Suprapubic skin (tissue), 4 donors: ENCODE measurements around the gene ERMAP. TPM values are rescaled to one million over a fixed set of nuclear protein-coding genes. Genes with fewer than 3 reads are reported as not detected.
"Not testable (repeated sequence)": the region's sequence is repeated elsewhere in the genome, so short reads cannot be mapped to it uniquely, and the experiment has no call there.

Experiments
- DNase-seq, 2 donors: peaks; one replicate each; pipeline ENCODE4 v3.0.0-alpha.2; 2019; ENCODE audit warnings: low spot score in 2 of 2
- H3K27ac ChIP-seq: fragments of 200-600 bp; sonication (generic); one replicate; pipeline ENCODE4 v1.5.1; 2019
- H3K27me3 ChIP-seq: fragments of 200-600 bp; sonication (generic); one replicate; pipeline ENCODE4 v1.5.1; 2019
- H3K36me3 ChIP-seq: fragments of 200-600 bp; sonication (generic); one replicate; pipeline ENCODE4 v1.5.1; 2019
- H3K4me1 ChIP-seq: fragments of 200-600 bp; sonication (generic); one replicate; pipeline ENCODE4 v1.5.1; 2019
- H3K4me3 ChIP-seq: fragments of 200-600 bp; sonication (generic); one replicate; pipeline ENCODE4 v1.5.1; 2019; ENCODE audit warnings: mild to moderate bottlenecking
- H3K9me3 ChIP-seq: fragments of 200-600 bp; sonication (generic); one replicate; pipeline ENCODE4 v1.5.1; 2019
- CTCF ChIP-seq, 2 donors: fragments of 200-600 bp in 1 of 2; fragments of 450-650 bp in 1 of 2; sonication (generic) in 1 of 2; IDR thresholded peaks; one replicate each; pipeline ENCODE4 v1.5.1; 2016 to 2019; ENCODE audit warnings: antibody characterized with exemption in 2 of 2, mild to moderate bottlenecking in 1 of 2, moderate library complexity in 1 of 2
- EP300 ChIP-seq: sonication (generic); formaldehyde crosslinking; IDR thresholded peaks from one replicate; pipeline ENCODE4 v1.6.1; 2017; ENCODE audit warnings: antibody characterized with exemption
- POLR2A ChIP-seq, 2 donors: fragments of 450-650 bp; IDR thresholded peaks; one replicate each; pipeline ENCODE4 v1.6.1; 2017; ENCODE audit warnings: antibody characterized with exemption in 2 of 2, mild to moderate bottlenecking in 2 of 2, moderate library complexity in 2 of 2
- POLR2AphosphoS5 ChIP-seq, 3 donors: sonication (generic); formaldehyde crosslinking; IDR thresholded peaks; one replicate each; pipeline ENCODE4 v1.6.1; 2017; ENCODE audit warnings: antibody characterized with exemption in 3 of 3
- WGBS: methylation state at CpG from one replicate; pipeline ENCODE4 v1.1.5; 2018; 5-methylcytosine and 5-hydroxymethylcytosine counted together
- total RNA-seq, 4 donors: library from RNA; depleted of rRNA; stranded (reverse); fragments of >200 nt; gene quantifications; one replicate each; pipeline ENCODE4 v1.1.0, GENCODE V29; 2016

ERMAP gene
- total RNA-seq, 4 donors from 2014 or later, result 8.9 to 26.2 (median 14.1) TPM

GRCh38 chr1:42849944-42850343 lies 33.0 kb downstream of the ERMAP start:
- DNase-seq, result no peak
- H3K27ac ChIP-seq, result no peak overlapping the region
- no peaks in the 10 kb centered on the region for H3K27me3 ChIP-seq
- H3K36me3 ChIP-seq, result peaks cover 15% of the 10 kb centered on the region
- H3K4me3 ChIP-seq, result no peak overlapping the region
- WGBS, result 94% methylated on average over 5 of the region's 5 CpGs
- no peak for TF ChIP-seq CTCF (IDR thresholded peaks at IDR 0.05)
- TF ChIP-seq POLR2AphosphoS5 (IDR thresholded peaks at IDR 0.05), result no peak
- no peak for TF ChIP-seq POLR2A (IDR thresholded peaks at IDR 0.05)
- no peak for TF ChIP-seq EP300
- H3K9me3 ChIP-seq, result no peaks in the 10 kb centered on the region
- H3K4me1 ChIP-seq, result peaks cover 15% of the 10 kb centered on the region

- no peak for DNase-seq
- H3K4me1 ChIP-seq, result peaks cover 8% of the 10 kb centered on the region
- no peak overlapping the region for H3K27ac ChIP-seq
- H3K27me3 ChIP-seq, result no peaks in the 10 kb centered on the region
- H3K36me3 ChIP-seq, result peaks cover 15% of the 10 kb centered on the region
- WGBS, result 96% methylated on average over 13 of the region's 15 CpGs
- TF ChIP-seq EP300 (no peak), POLR2AphosphoS5 (IDR thresholded peaks at IDR 0.05) (no peak), CTCF (IDR thresholded peaks at IDR 0.05) (no peak), POLR2A (IDR thresholded peaks at IDR 0.05) (no peak)
- H3K4me3 ChIP-seq, result no peak overlapping the region
- no peaks in the 10 kb centered on the region for H3K9me3 ChIP-seq
Observed at GRCh38 chr1:42851420-42851819, 34.5 kb downstream of the ERMAP start.

GRCh38 chr1:42851960-42852607 lies 35.2 kb downstream of the ERMAP start:
- Histone ChIP-seq H3K27me3 (no peaks in the 10 kb centered on the region), H3K36me3 (peaks cover 15% of the 10 kb centered on the region), H3K9me3 (no peaks in the 10 kb centered on the region), H3K4me1 (peaks cover 4% of the 10 kb centered on the region), H3K27ac (no peak overlapping the region), H3K4me3 (no peak overlapping the region)
- no peak for DNase-seq
- TF ChIP-seq POLR2A (IDR thresholded peaks at IDR 0.05) (no peak), POLR2AphosphoS5 (IDR thresholded peaks at IDR 0.05) (no peak), CTCF (IDR thresholded peaks at IDR 0.05) (no peak), EP300 (no peak)
- 85% methylated on average over 2 of the region's 2 CpGs for WGBS

- Histone ChIP-seq H3K27ac (no peak overlapping the region), H3K4me1 (no peaks in the 10 kb centered on the region), H3K4me3 (no peak overlapping the region), H3K27me3 (no peaks in the 10 kb centered on the region), H3K36me3 (peaks cover 15% of the 10 kb centered on the region), H3K9me3 (no peaks in the 10 kb centered on the region)
- no peak for TF ChIP-seq POLR2AphosphoS5 (IDR thresholded peaks at IDR 0.05)
- TF ChIP-seq CTCF (IDR thresholded peaks at IDR 0.05), result no peak
- TF ChIP-seq EP300, result no peak
- TF ChIP-seq POLR2A (IDR thresholded peaks at IDR 0.05), result no peak
- DNase-seq, result no peak
- 48% methylated on average over 2 of the region's 2 CpGs for WGBS
Observed at GRCh38 chr1:42852608-42852980, 35.7 kb downstream of the ERMAP start.

- Histone ChIP-seq H3K4me3 (no peak overlapping the region), H3K9me3 (no peaks in the 10 kb centered on the region), H3K4me1 (no peaks in the 10 kb centered on the region), H3K27me3 (no peaks in the 10 kb centered on the region), H3K36me3 (peaks cover 15% of the 10 kb centered on the region), H3K27ac (no peak overlapping the region)
- TF ChIP-seq EP300, result no peak
- no peak for TF ChIP-seq POLR2AphosphoS5 (IDR thresholded peaks at IDR 0.05)
- TF ChIP-seq POLR2A (IDR thresholded peaks at IDR 0.05), result no peak
- TF ChIP-seq CTCF (IDR thresholded peaks at IDR 0.05), result no peak
- no peak for DNase-seq
- WGBS, result 60% methylated on average over 6 of the region's 6 CpGs
Observed at GRCh38 chr1:42853116-42853884, 36.4 kb downstream of the ERMAP start.

- not testable (repeated sequence) for H3K27ac ChIP-seq, DNase-seq, H3K27me3 ChIP-seq, H3K4me3 ChIP-seq, H3K9me3 ChIP-seq, H3K4me1 ChIP-seq, H3K36me3 ChIP-seq
- 83% methylated on average over 3 of the region's 3 CpGs for WGBS
Observed at GRCh38 chr1:42856554-42856953, 39.6 kb downstream of the ERMAP start.

GRCh38 chr1:42859366-42859765 lies 42.4 kb downstream of the ERMAP start:
- H3K27ac ChIP-seq, H3K27me3 ChIP-seq, H3K9me3 ChIP-seq, H3K4me1 ChIP-seq, DNase-seq, H3K4me3 ChIP-seq, H3K36me3 ChIP-seq: not testable (repeated sequence)
- 69% methylated on average over 5 of the region's 5 CpGs for WGBS
